HEK293T (cell line): Measurements from ENCODE around the gene ZNF679.
"Not testable (repeated sequence)": the region's sequence is repeated elsewhere in the genome, so short reads cannot be mapped to it uniquely, and the experiment has no call there.

Source experiments
- ARNT ChIP-seq: fragments of 450-650 bp; IDR thresholded peaks from 2 replicates; pipeline ENCODE4 v1.6.1; 2017; ENCODE audit warnings: mild to moderate bottlenecking
- BHLHE40 ChIP-seq: fragments of 450-650 bp; IDR thresholded peaks from 2 replicates; pipeline ENCODE4 v1.6.1; 2016; ENCODE audit warnings: mild to moderate bottlenecking, moderate library complexity, borderline replicate concordance
- ELF4 ChIP-seq: fragments of 450-650 bp; IDR thresholded peaks from 2 replicates; pipeline ENCODE4 v1.6.1; 2017; ENCODE audit warnings: antibody characterized with exemption
- FOXA1 ChIP-seq: fragments of 450-650 bp; IDR thresholded peaks from 2 replicates; pipeline ENCODE4 v1.6.1; 2016; ENCODE audit warnings: mild to moderate bottlenecking
- FOXM1 ChIP-seq: fragments of 450-650 bp; IDR thresholded peaks from 2 replicates; pipeline ENCODE4 v1.6.1; 2017; ENCODE audit warnings: mild to moderate bottlenecking, borderline replicate concordance
- HDGF ChIP-seq: fragments of 450-650 bp; IDR thresholded peaks from 2 replicates; pipeline ENCODE4 v1.6.1; 2017; ENCODE audit warnings: antibody characterized with exemption, borderline replicate concordance
- LEF1 ChIP-seq: fragments of 450-650 bp; IDR thresholded peaks from 2 replicates; pipeline ENCODE4 v1.6.1; 2017; ENCODE audit warnings: mild to moderate bottlenecking, borderline replicate concordance
- NFRKB ChIP-seq: fragments of 450-650 bp; IDR thresholded peaks from 2 replicates; pipeline ENCODE4 v1.6.1; 2016; ENCODE audit warnings: mild to moderate bottlenecking, moderate library complexity
- PKNOX1 ChIP-seq: fragments of 450-650 bp; IDR thresholded peaks from 2 replicates; pipeline ENCODE4 v1.6.1; 2016
- SP1 ChIP-seq: fragments of 450-650 bp; IDR thresholded peaks from 2 replicates; pipeline ENCODE4 v1.6.1; 2017
- SUZ12 ChIP-seq: fragments of 450-650 bp; IDR thresholded peaks from 2 replicates; pipeline ENCODE4 v1.6.1; 2016; ENCODE audit warnings: mild to moderate bottlenecking
- ZNF384 ChIP-seq: fragments of 450-650 bp; IDR thresholded peaks from 2 replicates; pipeline ENCODE4 v1.6.1; 2016

GRCh38 chr7:64297418-64297817 is 69.1 kb downstream of the ZNF679 start:
- not testable (repeated sequence) for TF ChIP-seq FOXM1, BHLHE40, ARNT, PKNOX1, ZNF384, ELF4, SUZ12, LEF1, NFRKB, HDGF, FOXA1, SP1
